ENCODE results near the gene NOP9.
"Not testable (repeated sequence)": the region's sequence is repeated elsewhere in the genome, so short reads cannot be mapped to it uniquely, and the experiment has no call there.

The NOP9 gene

DNA sequence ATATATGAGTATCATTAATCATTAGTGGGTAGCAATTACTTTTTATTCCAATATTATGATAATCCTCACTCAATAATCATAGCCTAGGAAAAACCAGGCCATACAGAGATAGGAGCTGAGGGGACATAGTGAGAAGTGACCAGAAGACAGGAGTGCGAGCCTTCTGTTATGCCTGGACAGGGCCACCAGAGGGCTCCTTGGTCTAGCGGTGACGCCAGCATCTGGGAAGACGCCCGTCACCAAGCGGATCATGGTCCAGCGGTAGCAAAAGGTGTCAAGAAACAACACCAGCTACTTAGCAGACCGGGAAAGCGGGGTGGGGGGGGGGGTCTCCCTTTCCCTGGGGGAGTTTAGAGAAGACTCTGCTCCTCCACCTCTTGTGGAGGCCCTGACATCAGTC is 28.3 kb downstream of the NOP9 start:
- not testable (repeated sequence) for DNase-seq (ENCODE audit: low read depth)

DNA sequence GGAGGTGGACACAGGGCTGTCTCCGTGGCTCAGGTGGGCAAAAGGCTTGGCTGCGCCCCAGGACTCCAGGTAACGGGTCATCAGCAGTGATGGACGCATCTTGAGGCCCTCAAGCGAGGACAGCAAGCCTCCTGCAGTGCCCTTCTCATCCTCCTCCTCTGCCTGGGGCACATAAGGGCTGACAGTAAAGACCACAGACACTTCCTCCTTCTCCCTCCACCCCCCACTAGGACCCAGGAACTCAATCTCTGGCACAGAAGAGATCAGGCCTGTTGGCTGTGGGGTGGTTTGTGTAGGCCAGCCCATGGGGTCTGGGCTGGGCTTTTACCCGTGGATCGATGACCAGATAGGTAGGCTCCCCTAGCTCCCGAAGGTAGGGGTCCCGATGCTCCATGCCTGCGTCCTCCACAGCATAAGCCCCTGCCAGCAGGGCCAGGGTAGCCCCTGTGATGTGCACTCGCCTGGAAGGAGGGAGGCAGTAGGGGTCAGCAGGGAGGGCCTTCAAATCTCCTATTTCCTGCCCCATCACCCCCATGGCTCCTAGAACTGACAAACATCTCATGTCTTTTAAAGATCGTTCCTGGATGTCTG is 29.5 kb downstream of the NOP9 start:
- no peak for DNase-seq (ENCODE audit: low read depth)

DNA sequence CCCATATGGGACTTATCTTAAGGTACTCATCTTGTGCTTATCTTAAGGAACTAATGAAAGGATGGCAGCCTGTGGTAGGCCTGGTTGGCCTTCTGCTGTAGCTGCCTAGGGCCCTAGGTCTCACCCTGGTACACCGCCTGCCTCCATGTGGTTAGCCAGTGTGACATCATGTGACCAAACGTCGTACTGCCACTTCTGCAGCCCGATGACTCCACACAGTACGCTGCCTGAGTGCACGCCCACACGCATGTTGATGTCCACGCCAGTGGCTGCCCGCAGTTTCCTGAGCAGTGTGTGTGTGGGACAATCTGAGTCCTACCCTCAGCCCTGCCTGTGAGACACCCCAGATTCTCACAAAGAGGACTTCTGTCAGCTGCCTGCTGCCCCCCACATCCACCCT is 30.1 kb downstream of the NOP9 start:
- DNase-seq (ENCODE audit: low read depth), result peak; percentile 30

DNA sequence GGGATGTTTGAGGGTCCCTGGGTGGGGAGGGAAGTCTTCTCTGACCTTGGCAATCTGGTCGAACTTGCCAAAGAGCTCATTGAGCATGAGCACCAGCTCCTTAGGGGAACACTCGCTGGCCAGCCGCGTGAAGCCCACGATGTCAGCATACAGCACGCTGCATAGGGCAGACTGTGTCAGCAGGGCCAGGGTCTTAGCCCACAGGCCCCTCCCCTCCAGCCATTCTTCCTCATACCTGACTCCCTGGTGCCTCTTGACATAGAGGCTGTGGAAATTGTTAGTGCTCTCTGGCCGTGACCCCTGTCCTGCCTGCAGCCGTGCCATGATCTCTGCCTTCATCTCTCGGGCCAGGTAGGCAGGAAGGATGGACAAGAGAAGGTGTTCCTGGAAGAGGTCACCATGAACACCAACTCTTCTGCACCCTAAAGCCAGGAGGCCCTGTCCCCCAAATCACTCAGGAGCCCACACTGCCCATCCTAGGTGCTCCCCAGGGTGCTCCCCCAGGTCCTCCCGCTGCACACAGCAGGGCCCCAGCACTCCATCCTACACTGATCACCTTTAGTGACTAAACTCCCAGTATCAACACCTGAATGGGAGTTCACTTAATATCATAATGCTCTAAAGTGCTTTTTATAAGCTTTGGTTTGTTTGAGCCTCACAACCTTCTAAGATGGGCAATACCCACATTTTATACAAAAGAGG is 31.5 kb downstream of the NOP9 start:
- no peak for DNase-seq (ENCODE audit: low read depth)

DNA sequence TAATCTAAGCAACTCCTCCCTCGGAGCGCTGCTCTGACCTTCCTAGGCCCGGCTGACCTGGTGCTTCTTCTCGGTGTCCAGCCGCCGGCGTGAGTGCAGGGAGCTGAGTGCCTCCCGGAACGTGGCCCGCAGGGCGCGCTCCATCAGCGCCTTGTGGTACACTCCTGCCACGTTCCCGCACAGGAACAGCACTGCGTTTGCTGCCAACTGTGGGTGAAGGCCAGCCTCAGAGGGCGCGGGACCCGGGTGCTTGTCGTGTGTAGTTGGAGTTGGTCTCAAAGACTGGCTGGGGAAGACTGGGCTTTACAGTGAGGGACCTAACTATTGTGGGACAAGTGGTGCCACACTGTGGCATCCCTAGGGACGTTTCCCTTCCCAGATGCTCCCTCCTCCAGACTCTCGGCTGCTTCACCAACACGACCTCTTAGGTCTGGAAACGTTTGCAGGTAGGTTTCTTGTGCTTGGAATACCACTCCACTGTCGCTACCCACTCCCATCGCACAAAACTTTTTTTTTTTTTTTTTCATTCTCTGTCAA is 32.1 kb downstream of the NOP9 start:
- no peak for DNase-seq (ENCODE audit: low read depth)

DNA sequence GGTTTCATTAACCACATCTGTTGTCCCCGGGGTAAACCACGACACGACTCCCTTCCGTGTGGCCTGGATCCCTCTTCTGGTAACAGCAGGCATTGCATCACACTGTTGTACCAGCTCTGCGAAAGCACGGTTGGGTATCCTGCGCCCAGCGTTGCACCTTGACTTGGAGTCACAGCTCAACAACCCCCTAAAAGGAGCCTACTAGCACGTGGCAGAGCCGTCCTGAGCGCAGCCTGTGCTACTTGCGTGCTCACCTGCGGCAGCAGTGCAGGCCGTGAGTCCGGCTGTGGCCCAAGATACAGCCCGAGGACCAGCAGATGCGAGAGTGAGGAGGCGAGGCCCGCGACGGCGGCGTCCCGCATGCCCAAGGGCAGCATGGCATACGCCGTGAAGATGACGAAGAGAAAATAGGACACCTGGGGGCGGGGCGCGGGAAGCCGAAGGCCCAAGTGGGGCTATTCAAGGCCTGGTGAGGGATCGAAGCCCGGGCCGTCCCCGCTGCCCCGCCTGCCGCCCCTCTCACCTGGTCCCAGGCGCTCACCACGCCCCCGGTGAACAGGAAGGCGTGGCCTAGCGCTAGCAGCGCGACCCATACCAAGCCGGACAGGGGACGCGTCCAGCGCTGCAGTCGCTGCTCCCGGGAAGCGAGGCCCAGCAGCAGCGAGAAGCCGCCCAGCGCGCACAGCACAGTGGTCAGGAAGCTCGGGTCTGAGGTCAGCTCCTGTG is 32.8 kb downstream of the NOP9 start:
- peak; percentile 74 for DNase-seq (ENCODE audit: low read depth)

DNA sequence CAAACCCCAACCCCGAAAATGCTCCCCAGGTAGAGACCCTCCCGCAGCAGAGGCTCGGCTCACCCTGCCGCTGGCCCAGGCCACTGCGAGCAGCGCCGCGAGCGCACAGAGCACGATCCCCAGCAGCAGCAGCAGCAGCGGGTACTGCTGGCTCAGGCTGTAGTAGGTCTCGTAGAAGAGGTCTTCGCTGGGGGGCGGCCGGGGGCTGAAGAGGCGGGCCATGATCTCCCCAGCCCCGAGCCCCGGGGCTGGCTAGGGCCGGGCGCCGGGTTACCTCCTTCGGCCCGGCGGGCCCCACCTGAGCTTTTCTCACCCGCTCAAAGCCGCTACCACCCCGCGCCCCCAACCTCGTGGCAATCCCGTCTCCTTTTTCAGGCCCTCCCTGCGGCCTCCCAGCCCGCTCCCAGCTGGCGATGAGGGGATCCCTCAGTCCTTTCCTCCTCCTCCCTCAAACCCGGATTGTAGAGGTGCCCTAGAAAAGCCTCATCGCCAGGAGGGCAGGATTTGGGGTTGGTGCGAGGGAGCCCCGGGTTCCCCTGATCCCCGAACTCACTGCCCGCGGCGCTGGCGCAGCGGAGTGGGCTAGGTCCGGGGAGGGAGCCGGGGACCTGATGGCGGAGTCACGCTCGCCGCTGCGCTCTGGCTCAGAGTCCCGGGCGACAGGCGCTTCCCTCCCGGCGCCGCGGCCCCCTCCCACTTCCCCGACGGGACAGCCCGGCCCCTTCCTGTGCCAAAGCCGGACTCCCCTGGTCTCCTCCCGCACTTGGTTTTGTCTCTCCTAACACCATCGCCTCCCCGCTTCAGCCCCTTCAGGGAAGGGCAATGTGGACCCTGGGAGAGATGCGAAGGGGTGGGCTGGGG is 35.0 kb downstream of the NOP9 start, which contains the start of gene ADCY4:
Gene ADCY4, minus strand, starts transcription at position 641 of the 861 bp plus-strand sequence. Its CDS starts 419 bp downstream, at position 222.
- DNase-seq (ENCODE audit: low read depth), result no peak

DNA sequence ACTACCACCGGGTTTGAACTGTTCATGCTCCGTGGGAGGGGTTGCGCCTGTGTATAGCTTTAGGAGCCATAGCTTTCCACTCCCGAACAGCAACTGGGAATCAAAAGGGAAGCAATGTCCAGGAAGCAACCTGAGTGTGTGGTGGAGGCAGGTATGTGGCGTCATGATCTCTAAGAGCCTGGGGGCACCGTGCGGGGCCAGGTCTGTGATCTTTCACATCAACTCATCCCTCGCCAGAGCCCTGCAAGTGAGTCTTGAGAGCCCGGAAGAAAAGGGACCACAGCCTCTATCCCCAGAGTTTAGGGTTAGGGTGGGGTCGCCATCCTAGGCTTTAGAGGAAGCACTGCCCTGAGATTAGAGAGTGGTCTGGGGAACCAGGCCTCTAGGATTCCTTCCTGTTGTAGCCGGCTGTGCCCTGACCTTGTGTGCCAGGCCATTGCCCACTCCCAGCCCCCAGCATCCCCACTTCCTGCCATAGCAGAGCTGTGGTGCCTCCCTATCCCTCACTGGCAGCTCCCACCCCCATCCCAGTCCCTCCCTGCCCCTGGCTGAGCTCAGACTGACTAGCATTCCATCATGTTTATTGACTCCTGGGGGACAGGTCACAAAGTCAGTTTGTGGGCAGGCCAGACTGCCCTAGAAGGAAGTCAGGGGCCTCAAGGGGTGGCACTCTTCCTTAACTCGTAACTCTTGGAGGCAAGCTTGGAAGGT is 36.0 kb downstream of the NOP9 start:
- DNase-seq (ENCODE audit: low read depth), result no peak

DNA sequence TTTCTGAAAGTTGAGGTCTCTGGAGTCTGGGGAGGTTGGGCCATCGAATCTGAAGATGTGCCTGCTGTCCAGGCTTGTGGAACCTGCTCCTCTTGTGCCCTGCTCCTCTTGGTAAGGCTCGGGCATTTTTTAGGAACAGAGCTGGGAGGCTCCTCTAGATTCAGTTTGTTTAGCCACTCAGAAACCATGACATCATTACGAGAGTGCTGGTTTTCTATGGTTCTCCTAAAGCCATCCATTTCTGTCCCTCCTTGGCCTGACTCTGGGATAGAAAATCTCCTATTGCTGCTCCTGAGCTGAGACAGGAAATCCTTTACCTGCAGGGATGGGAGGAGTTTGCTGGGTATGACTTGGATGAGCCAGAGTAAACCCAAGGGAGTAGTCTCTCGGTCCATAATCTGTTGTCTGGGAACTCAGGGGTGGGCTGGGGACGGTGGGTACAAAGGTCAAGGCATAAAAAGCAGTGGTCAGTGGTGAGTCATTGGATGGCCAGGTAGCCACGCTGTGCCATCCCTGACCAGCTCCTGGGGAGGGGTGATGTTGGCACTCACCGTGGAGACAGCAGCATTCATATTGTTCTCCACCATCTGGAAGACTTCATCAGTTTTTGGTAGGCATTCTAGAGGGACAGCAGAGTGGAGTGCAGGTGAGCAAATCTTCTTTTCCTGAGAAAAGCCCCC is 37.6 kb downstream of the NOP9 start:
- no peak for DNase-seq (ENCODE audit: low read depth)

DNA sequence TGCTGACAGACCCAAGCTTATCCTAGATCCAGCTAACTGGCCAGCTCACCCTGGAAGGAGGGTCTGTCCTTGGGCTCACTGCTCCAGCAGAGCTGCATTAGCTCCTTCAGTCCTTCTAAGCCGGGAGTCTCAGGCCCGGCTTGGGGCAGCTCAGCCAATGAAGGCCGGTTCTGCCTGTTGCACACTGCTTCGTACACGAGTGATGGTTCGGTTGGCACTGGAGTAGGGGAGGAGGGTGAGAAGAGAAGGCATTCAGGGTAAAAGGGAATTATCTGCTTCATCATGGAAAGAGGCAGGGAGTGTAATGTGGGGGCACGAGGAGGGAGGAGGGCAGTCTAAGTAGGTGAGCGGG is 38.1 kb downstream of the NOP9 start:
- no peak for DNase-seq (ENCODE audit: low read depth)

DNA sequence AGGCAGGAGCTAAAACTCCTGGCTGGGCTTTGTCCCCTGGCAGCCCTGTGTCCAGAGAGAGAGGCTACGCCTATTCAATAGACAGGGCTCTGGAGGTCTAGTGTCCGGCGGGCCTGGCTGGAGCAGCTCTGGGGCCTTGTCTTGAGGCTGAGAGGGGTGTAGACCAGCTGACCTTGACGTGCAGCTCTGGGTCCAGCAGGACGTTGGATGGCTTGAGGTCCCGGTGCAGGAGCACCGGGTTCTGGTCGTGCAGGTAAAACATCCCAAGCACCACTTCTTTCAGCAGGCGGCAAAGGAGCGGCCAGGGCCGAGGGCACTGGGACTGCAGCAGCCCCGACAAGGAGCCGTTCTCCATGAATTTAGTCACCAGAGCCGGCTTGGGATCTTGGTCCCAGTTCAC is 39.2 kb downstream of the NOP9 start:
- no peak for DNase-seq (ENCODE audit: low read depth)

DNA sequence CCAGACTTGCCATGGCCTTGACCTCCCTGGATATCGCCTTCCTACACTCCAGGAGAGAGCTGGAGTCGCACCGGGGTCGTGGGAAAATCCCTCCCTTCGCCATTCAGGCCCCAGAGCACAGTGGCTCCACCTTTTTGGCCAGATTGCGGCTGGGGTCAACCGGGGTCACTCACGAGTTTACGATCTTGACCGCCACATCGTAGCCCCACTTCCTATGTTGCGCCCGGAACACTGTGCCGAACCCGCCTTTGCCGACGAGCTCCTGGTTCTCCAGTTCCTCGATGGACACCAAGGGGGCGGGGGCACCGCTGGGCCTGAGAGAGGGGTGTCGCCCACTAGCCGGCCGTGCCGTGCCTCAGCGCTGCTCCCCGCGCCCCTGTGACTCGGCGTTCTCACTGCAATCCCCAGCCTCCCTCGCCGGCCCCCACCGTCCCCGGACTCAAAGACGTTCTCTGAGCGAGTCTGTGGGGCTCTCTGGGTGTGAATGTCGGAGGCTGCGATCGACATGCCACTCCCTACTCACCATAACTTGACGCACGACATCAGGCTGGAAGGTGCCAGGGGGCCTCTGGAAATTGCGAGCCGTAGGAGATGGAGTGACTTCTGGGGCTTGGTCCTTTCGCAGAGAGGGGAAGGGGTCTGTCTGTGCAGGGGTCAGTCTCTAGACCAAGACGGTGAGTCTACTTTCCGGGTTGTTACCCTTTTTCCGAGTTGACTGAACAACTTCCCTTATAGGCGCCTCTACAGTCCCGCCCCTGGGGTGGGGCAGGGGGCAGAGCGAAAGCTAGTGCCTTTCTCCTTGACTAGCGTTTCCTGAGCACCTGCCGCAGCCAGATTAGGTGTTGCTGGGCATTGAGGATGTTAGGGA is 39.9 kb downstream of the NOP9 start, which contains the start of gene RIPK3:
Gene RIPK3, minus strand, starts transcription at position 708 of the 868 bp plus-strand sequence. Its CDS starts 165 bp downstream, at position 543.
- DNase-seq (ENCODE audit: low read depth), result peak; percentile 68

DNA sequence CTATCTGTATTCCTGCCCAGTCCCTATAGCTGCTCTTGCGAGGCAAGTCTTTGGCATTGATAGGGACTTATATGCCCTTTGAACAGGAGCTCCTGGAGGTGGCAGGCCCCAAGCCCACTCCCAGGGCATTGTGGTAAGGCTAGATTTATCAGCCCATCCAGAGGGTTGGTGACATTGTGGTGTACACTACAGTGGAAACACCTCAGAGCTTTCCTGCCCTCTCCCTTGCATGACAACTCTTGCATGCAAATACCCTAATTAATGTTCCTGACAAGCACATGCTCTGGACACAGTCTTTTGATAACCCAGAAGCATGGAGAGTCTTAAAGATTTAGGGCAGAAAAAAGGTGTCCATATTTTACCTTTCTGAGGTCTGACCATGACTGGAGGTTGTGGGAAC is 41.0 kb downstream of the NOP9 start:
- DNase-seq (ENCODE audit: low read depth), result no peak

DNA sequence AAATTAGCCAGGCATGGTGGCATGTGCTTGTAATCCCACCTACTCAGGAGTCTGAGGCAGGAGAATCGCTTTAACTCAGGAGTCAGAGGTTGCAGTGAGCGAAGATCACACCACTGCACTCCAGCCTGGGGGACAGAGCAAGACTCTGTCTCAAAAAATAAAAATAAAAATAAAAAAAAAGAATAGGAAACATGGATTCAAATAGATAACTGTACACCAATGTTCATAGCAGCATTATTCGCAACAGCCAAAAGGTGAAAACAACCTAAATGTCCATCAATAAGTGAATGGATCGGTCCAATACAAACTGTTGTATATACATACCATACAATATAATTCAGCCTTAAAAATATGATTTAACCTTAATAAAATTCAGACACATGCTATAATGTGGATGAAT is 43.2 kb downstream of the NOP9 start:
- DNase-seq (ENCODE audit: low read depth), result no peak

DNA sequence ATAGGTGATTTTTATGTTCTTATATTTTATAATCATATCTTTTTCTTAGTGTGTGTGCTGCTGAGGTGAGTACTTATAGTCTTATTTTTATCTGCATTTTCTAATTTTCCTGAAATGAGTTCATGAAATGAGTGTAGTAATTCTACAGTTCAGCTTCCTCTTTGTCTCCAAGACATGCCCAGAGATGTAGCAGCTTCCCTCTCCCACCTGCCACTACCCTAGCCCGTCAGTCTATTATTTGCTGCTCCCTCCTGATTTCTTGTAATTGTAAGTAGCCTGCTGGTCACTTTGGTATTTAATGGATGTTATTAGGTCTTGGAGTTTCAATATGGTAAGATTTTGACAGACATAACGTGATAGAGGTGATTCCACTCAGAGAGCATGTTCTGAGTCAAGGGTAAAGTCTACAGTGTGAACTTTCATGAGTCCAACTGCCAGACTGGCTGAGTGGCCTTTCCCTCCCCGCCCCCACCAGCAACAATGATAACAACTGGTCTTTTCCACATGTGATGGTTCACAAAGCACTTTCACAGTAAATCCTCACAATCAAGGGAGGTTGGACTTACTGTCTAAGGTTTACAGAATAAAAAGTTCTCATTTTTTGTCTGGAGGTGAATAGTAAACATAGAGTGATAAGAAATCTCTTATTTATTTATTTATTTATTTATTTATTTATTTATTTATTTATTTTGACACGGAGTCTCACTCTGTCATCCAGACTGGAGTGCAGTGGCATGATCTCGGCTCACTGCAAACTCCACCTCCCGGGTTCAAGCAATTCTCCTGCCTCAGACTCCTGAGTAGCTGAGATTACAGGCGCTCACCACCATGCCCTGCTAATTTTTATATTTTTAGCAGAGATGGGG is 44.4 kb downstream of the NOP9 start:
- DNase-seq (ENCODE audit: low read depth), result no peak

DNA sequence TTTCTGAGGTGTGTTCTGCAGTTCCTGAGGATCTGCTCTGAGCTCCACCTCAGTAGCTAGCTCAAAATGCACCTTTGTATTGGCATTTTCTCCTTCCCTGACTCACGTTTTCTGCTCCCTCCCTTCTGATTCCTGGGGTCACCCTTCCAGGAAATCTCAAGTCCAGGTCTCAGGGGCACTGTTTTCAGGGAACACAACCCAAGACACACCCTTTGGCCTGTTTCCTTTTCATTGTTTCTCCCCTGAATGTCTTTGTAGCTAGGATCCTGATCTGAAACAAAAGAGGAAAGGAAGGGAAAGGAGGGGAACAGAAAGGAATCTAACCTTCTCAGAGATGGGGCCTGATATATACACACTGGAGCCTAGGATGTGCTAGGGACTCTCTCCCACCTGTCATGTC is 47.5 kb downstream of the NOP9 start:
- DNase-seq (ENCODE audit: low read depth), result no peak

DNA sequence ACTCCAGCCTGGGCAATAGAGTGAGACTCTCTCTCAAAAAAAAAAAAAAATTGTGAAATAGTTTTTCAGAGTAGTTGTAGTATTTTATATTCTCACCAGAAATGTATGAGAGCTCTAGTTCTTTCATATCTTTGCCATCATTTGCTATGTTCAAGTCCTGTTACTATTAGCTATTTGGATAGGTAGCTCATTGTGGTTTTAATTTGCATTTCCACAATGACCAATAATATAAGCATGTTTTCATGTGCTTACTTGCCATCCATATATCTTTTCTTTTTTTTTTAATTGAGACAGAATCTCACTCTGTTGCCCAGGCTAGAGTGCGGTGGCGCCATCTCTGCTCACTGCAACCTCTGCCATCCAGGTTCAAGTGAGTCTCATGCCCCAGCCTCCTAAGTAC is 48.5 kb downstream of the NOP9 start:
- DNase-seq (ENCODE audit: low read depth), result no peak

DNA sequence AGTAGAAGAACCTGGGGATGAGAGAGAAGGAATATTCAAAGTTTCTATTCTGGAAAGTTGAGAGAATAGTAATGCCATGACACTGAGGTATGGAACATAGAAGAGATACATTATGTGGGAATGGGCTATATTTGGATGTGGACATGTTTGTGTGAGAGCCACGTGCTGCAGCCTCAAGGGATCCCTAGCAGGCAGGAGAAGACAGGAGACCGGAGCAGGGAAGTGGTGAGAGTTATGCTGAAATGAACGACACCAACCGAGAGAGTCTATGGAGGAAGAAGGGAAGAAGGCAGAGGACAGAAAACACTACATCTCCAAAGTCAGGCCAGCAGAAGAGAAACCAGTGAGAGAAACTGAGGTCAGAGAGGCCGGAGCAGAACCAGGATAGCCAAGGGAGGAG is 50.1 kb downstream of the NOP9 start:
- no peak for DNase-seq (ENCODE audit: low read depth)

DNA sequence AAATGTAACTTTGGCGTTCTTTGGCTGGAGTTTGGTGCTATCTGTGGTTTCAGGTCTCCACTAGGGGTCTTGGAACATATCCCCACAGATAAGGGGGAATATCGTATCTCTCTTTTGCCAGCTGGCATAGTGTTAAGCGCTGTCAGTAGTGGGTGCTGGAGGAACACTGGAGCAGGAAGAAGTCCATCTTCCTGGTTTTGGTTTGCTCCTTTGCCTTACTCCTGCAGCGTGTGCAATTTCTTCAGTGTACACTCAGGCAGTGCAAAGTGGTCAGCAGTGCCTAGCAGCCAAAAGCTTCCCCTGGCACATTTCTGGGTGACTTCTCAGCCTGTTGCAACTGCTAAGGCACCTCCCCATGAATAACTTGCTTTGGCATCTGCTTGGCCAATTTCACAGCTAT is 51.9 kb downstream of the NOP9 start:
- no peak for DNase-seq (ENCODE audit: low read depth)
